WTC11 (cell line): ENCODE data around the gene ARPC1A. TPM values are rescaled to one million over a fixed set of nuclear protein-coding genes. Genes with fewer than 3 reads are reported as not detected.

Source experiments
- ATAC-seq: fragments of 200-7000 bp; cut with Tn5 transposase; 2 replicates; pipeline ENCODE4 v1.10.0; 2021; ENCODE audit warnings: mild to moderate bottlenecking, moderate library complexity
- CTCF ChIA-PET: fragments of 300-600 bp; sonication (Branson Sonifier 250); formaldehyde crosslinking; loops from one replicate; lab custom pipeline; 2021; ENCODE audit warnings: antibody characterized with exemption; lab: Charles Lee
- POLR2A ChIA-PET: fragments of 350-600 bp; sonication (Branson Sonifier 250); formaldehyde crosslinking; loops from one replicate; lab custom pipeline; 2021; ENCODE audit warnings: antibody characterized with exemption; lab: Charles Lee
- DNase-seq: peaks from one replicate; pipeline ENCODE4 v3.0.0; 2021; ENCODE audit warnings: low spot score
- H3K27ac Mint-ChIP-seq: 2 replicates; pipeline ENCODE4 v1.8.0; 2021; ENCODE audit warnings: mixed read lengths
- H3K27me3 Mint-ChIP-seq: 2 replicates; pipeline ENCODE4 v1.8.0; 2021; ENCODE audit warnings: low read depth, mild to moderate bottlenecking, moderate library complexity, mixed read lengths
- H3K36me3 Mint-ChIP-seq: 2 replicates; pipeline ENCODE4 v1.8.0; 2021; ENCODE audit warnings: mixed read lengths
- H3K4me1 Mint-ChIP-seq: 2 replicates; pipeline ENCODE4 v1.8.0; 2022; ENCODE audit warnings: mixed read lengths
- H3K4me3 Mint-ChIP-seq: 2 replicates; pipeline ENCODE4 v1.8.0; 2021; ENCODE audit warnings: mild to moderate bottlenecking, moderate library complexity, mixed read lengths
- H3K9me3 Mint-ChIP-seq: 2 replicates; pipeline ENCODE4 v1.8.0; 2021; ENCODE audit warnings: mixed read lengths
- AFF4 ChIP-seq: sonication (generic); formaldehyde crosslinking; IDR thresholded peaks from 2 replicates; pipeline ENCODE4 v1.8.1; 2023; ENCODE audit warnings: mild to moderate bottlenecking, missing genetic modification reagents, borderline replicate concordance
- ATF6 ChIP-seq: sonication (generic); formaldehyde crosslinking; IDR thresholded peaks from 2 replicates; pipeline ENCODE4 v1.8.1; 2023; ENCODE audit warnings: mild to moderate bottlenecking, missing genetic modification reagents
- CREB1 ChIP-seq: sonication (generic); formaldehyde crosslinking; IDR thresholded peaks from 2 replicates; pipeline ENCODE4 v1.8.0; 2023; ENCODE audit warnings: mild to moderate bottlenecking, missing genetic modification reagents
- E2F5 ChIP-seq: sonication (generic); formaldehyde crosslinking; IDR thresholded peaks from 2 replicates; pipeline ENCODE4 v1.8.1; 2022; ENCODE audit warnings: mild to moderate bottlenecking, moderate library complexity, missing genetic modification reagents
- FOXP1 ChIP-seq: sonication (generic); formaldehyde crosslinking; IDR thresholded peaks from 2 replicates; pipeline ENCODE4 v1.8.0; 2022; ENCODE audit warnings: missing genetic modification reagents, mild to moderate bottlenecking, moderate library complexity, borderline replicate concordance
- GRHL2 ChIP-seq: fragments of 250-450 bp; sonication (Bioruptor Pico); IDR thresholded peaks from 2 replicates; pipeline ENCODE4 v1.8.0; 2022; ENCODE audit warnings: mild to moderate bottlenecking, moderate library complexity; ENCODE audit not compliant: insufficient replicate concordance, severe bottlenecking
- IRF2 ChIP-seq: sonication (generic); formaldehyde crosslinking; IDR thresholded peaks from 2 replicates; pipeline ENCODE4 v1.8.0; 2022; ENCODE audit warnings: low read depth, missing genetic modification reagents, borderline replicate concordance
- JAZF1 ChIP-seq: fragments of 250-450 bp; sonication (Bioruptor Pico); IDR thresholded peaks from 2 replicates; pipeline ENCODE4 v1.9.0; 2021; ENCODE audit warnings: moderate library complexity, mild to moderate bottlenecking, inconsistent platforms
- KAT7 ChIP-seq: sonication (generic); formaldehyde crosslinking; IDR thresholded peaks from 2 replicates; pipeline ENCODE4 v1.8.1; 2023; ENCODE audit warnings: missing genetic modification reagents, mild to moderate bottlenecking, borderline replicate concordance
- NFATC4 ChIP-seq: fragments of 250-450 bp; sonication (Bioruptor Pico); IDR thresholded peaks from 2 replicates; pipeline ENCODE4 v1.9.0; 2021; ENCODE audit warnings: mild to moderate bottlenecking
- NFYB ChIP-seq: sonication (generic); formaldehyde crosslinking; conservative IDR thresholded peaks from 2 replicates; pipeline ENCODE4 v1.8.0; 2022; ENCODE audit warnings: low read depth, missing genetic modification reagents
- PRDM15 ChIP-seq: sonication (generic); formaldehyde crosslinking; IDR thresholded peaks from 2 replicates; pipeline ENCODE4 v1.8.0; 2022; ENCODE audit warnings: missing genetic modification reagents
- PREB ChIP-seq: sonication (generic); formaldehyde crosslinking; IDR thresholded peaks from 2 replicates; pipeline ENCODE4 v1.8.1; 2022; ENCODE audit warnings: mild to moderate bottlenecking, missing genetic modification reagents, moderate library complexity, borderline replicate concordance
- SMAD4 ChIP-seq: sonication (generic); formaldehyde crosslinking; IDR thresholded peaks from 2 replicates; pipeline ENCODE4 v1.8.0; 2022; ENCODE audit warnings: mild to moderate bottlenecking, missing genetic modification reagents
- SOX15 ChIP-seq: fragments of 250-450 bp; sonication (Bioruptor Pico); IDR thresholded peaks from 2 replicates; pipeline ENCODE4 v1.9.0; 2021; ENCODE audit warnings: mild to moderate bottlenecking
- USF1 ChIP-seq: sonication (generic); formaldehyde crosslinking; IDR thresholded peaks from 2 replicates; pipeline ENCODE4 v1.8.0; 2022; ENCODE audit warnings: mild to moderate bottlenecking, missing genetic modification reagents
- ZMAT4 ChIP-seq: fragments of 250-450 bp; sonication (Bioruptor Pico); IDR thresholded peaks from 2 replicates; pipeline ENCODE4 v1.9.0; 2021; ENCODE audit warnings: mild to moderate bottlenecking
- ZNF121 ChIP-seq: sonication (generic); formaldehyde crosslinking; IDR thresholded peaks from 2 replicates; pipeline ENCODE4 v1.8.0; 2023; ENCODE audit warnings: missing genetic modification reagents
- ZNF416 ChIP-seq: fragments of 250-450 bp; sonication (Bioruptor Pico); IDR thresholded peaks from 2 replicates; pipeline ENCODE4 v1.9.0; 2021; ENCODE audit warnings: mild to moderate bottlenecking, inconsistent platforms
- ZNF423 ChIP-seq: fragments of 250-450 bp; sonication (Bioruptor Pico); IDR thresholded peaks from 2 replicates; pipeline ENCODE4 v2.1.2; 2022; ENCODE audit warnings: mild to moderate bottlenecking, moderate library complexity
- total RNA-seq: library from RNA; stranded (reverse); gene quantifications from 3 replicates; pipeline ENCODE4 v1.2.3, GENCODE V29; 2021

The ARPC1A gene
- total RNA-seq, 1 experiment from 2014 or later = 149 TPM

GRCh38 chr7:99396418-99397296, 71.0 kb downstream of the ARPC1A start (continued):
- no peak for TF ChIP-seq PRDM15 (CRISPR knock-in tag)
- no peak for TF ChIP-seq ATF6 (CRISPR knock-in tag)

- TF ChIP-seq ZNF423 (no peak), USF1 (CRISPR knock-in tag) (no peak), NFYB (CRISPR knock-in tag) (no peak), PREB (CRISPR knock-in tag) (no peak), SMAD4 (CRISPR knock-in tag) (no peak), ZMAT4 (CRISPR knock-in tag) (no peak), AFF4 (no peak), ZNF121 (CRISPR knock-in tag) (no peak), KAT7 (CRISPR knock-in tag) (no peak), GRHL2 (no peak), FOXP1 (CRISPR knock-in tag) (no peak), JAZF1 (CRISPR knock-in tag) (no peak), ZNF416 (CRISPR knock-in tag) (no peak), NFATC4 (CRISPR knock-in tag) (no peak), IRF2 (no peak), E2F5 (CRISPR knock-in tag) (no peak), CREB1 (CRISPR knock-in tag) (no peak), SOX15 (CRISPR knock-in tag) (no peak)
- CTCF ChIA-PET = no interaction called here
- Mint-ChIP-seq H3K36me3 (peaks cover 61% of the 10 kb centered on the region), H3K4me3 (no peak overlapping the region), H3K27me3 (no peaks in the 10 kb centered on the region), H3K9me3 (no peaks in the 10 kb centered on the region), H3K4me1 (peaks cover 9% of the 10 kb centered on the region), H3K27ac (peak overlapping the region; percentile 5; the same call in 1 of the 2 replicates)
- ATAC-seq (no peak), DNase-seq (no peak)
- POLR2A ChIA-PET = no interaction called here
These were observed 71.7 kb downstream of the ARPC1A start for GRCh38 chr7:99397297-99397983.
